NCI-H1417 (cell line): ENCODE data around the gene AHSG.

Source experiments
- DNase-seq, 3 experiments: peaks; one replicate each; lab custom pipeline; 2025; lab: John Stamatoyannopoulos, UW

The AHSG gene

DNA sequence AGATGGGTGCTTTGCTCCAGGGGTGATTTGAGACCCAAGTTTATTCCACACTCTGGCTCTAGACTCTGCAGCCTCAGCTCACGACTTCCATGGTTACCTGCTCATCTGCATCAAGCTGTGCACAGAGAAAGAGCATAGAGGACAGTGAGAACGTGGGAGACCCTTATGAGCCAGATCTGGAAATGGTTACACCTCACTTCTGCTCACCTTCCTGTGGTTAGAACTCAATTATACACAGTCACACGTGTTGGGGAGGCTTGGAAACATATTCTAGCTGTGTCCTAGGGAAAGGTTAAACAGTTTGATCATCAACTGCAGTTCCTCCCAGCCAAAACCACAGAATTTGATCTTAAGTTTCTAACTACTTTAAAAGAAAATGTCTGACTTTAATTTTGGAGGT, 29.2 kb downstream of the AHSG start:
- DNase-seq, result no peak

DNA sequence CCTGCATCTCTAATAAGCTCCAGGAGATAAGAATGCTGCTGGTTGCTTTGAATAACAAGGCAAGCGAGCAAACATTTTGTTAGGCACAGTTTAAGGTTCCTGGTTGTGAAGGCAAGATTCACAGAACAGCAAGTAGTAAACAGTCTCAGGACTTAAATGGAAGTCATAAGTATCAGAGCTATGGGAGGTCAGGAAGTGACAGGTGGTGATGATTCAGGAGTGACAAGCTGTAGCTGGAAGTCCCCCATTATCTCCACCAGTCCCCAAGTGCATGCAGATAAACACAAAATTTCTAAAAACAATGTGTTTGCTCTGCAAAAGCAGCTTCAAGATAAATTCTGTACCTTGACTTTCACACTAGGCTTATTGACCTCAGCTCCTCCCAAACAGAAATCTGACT, 30.6 kb downstream of the AHSG start:
- DNase-seq, result no peak

DNA sequence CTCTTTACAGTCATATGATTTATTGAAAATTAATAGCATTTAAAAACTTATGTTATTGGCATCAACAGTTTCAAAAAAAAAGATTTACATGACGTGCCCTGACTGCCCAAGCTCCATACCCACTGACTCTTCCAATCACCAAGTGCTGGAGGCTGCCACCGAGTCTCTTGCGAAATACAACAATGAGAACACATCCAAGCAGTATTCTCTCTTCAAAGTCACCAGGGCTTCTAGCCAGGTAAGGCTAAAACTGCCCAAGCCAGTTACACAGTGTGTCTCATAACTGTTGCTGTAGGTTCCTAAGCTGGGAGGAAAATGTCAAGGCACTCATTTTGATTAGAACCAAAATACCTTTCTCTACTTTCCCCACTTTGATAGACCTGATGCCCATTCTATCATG, 31.8 kb downstream of the AHSG start:
- DNase-seq, result no peak

DNA sequence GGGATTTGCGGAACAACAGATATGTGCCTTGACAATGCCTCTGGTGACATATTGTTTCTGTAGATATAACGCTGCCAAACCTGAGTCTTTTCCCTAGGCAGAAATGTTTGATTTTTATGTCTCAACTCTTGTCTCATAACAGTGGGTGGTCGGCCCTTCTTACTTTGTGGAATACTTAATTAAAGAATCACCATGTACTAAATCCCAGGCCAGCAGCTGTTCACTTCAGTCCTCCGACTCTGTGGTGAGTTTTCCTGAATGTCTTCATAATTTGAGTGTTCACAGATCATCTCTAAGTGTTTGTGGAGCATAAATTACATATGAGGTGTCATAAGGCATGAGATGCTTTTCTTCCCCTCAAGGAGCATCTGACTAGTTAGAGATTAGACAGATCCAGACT, 33.2 kb downstream of the AHSG start:
- no peak for DNase-seq

DNA sequence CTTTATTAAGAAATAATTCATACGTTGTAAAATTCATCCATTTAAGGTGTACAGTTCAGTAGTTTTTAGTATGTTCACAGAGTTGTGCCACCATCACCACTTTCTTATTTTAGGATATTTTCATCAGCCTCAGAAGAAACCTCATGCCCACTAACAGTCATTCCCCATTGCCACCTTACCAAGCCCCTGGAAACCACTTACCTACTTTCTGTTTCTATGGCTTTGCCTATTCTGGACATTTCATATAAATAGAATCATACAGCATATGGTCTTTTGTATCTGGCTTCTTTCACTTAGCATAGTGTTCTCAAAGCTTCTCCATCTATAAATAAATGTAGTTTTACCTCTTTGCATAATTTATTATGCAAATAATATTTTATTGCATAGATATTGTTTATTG, 34.0 kb downstream of the AHSG start:
- DNase-seq, result no peak

DNA sequence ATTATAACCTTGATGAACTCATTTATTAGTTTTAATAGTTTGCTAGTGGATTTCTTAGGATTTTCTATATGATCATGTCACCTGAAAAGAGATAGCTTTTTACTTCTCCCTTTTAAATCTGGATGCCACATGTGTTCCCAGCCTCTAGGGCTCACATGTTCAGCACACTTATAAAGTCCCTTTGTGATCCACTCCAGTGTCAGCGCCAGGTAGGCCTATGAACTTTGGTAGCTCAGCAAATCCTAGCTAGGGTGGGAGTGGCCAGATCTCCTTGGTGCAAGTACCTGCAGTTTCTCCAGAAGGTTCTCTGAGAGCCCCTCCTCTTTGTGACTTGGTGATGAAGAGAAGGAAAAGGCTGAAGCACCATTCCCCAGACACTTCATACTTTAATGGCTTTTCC, 36.0 kb downstream of the AHSG start:
- no peak for DNase-seq

DNA sequence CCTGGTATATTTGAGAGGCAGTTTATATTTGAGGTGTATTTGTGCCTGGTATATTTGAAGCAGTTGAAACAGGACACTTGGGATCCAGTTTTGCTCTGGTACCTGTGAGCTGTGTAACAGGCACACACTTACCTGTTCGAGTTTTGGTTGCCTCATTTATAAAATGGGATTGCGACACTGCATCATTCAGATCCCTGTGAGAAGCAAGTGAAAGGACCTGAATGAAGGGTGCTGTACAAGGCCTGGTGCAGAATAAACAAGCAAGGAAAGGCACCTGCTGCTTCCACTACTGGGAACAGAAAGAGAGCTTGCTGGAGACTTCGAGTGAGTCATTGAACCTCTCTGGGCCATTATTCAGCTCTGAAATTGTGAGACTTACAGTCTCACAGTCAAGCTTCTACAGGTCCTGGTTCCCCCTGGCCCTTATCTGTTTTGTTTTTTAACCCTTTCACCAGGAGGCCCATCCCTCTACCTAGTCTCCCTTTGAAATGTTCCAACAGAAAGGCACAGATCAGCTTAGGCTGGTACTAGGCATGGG, 38.9 kb downstream of the AHSG start:
- no peak for DNase-seq

DNA sequence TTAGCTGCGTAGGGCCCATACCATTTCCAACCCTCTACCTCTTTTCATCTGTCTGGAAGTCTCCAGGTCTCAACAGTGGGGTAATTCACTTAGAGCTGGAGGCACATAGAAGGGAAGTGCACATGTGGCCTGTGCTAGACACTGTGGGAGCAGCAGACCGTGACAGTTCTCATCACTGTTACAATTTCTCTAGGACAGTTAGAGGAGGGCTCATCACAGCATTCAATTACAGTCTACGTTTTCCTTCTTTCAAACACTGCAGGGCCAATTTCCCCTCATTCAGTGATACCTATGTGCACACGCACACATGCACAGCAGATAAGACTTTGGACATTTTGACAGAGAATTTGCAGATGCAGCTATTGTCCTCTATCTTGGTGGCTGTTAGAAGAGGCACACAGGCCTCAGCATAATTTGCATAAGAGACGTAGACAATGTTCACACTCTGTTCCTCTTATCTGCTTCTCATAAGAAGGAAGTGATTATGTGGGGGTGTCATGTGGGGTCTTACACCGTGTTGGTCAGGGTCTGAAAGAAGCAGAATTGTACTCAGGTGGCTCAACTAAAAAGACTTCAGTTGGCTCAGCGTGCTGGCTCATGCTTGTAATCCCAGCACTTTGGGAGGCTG, 40.3 kb downstream of the AHSG start:
- DNase-seq, result peak in 1 of 3 experiments; percentile 72

DNA sequence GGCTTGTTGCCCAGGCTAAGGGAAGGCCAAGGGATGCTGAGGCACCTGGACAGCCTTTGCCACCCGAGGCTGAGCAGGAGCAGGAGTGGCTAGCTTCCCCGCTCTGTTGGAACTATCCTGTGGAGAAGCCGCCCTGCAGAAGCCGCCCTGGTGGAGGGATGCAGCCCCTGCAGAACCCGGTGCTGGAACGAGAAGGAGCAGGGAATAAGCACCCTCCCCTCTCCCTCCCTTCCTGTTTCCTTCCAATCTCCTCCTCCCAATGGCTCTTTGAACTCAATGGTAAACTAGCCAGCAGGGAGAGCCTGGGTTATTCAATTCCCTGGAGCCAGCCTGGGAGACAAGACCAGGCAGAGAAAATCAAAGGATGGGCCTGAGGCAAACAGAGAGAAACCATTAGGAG, 41.1 kb downstream of the AHSG start:
- DNase-seq, result no peak

DNA sequence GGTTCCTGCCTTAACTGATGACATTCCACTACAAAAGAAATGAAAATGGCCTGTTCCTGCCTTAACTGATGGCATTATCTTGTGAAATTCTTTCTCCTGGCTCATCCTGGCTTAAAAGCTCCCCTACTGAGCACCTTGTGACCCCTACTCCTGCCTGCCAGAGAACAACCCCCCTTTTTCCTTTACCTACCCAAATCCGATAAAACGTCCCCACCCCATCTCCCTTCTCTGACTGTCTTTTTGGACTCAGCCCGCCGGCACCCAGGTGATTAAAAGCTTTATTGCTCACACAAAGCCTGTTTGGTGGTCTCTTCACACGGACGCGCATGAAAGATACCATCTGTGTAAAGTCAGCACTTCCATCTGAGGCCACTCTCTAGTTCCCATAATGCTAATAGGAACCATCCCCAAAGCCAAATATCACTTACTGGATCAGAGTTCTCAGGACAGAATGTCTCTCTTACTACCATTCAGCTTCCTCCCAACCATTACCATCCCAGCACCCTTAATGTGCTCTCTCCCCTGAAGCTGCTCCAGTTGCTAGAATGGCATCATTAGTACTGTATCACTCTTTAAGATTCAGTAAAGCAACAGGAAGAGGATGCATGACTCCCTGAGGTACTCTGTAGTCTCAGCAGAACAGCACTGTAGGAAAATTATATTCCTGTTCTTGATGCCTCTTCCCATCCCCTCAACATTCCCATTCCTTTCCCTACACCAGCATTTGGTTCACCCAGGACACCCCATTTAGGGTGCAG, 50.7 kb downstream of the AHSG start:
- no peak for DNase-seq

DNA sequence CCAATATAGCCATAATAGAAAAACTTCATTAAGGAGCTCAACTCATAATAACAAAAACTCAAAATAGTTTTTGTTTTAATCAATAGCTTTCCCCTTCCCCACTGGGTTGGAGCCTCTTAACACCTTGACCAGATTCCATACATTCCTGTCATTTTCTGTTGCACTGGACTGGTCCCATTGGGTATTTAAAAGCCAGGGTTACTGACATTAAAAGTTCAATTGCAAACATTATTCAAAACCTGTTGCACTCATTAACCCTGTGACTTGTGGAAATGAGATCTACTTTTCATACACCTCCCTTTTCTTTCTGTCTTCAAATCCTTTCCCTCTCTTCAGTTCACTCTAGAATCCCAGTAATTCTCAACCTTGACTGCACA, 51.2 kb downstream of the AHSG start:
- DNase-seq, result no peak

DNA sequence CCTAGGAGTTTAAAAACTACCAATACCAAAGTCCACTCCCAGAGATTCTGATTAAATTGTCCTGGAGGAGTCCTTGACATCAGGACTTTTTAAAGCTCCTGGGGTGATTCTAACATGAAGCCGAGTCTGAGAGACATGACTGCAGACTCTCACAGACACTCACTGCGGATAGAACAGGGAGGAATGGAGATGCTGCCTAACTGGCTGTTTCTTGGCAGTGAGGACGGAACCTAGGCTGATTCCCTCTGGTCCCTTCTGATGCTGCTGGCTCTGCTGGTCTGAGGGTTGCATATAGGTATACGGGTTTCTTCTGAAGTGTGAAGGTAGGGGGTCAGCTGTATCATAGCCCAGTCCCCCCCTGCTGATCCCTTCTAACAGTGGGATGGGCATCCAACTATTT, 51.6 kb downstream of the AHSG start:
- DNase-seq, result no peak

DNA sequence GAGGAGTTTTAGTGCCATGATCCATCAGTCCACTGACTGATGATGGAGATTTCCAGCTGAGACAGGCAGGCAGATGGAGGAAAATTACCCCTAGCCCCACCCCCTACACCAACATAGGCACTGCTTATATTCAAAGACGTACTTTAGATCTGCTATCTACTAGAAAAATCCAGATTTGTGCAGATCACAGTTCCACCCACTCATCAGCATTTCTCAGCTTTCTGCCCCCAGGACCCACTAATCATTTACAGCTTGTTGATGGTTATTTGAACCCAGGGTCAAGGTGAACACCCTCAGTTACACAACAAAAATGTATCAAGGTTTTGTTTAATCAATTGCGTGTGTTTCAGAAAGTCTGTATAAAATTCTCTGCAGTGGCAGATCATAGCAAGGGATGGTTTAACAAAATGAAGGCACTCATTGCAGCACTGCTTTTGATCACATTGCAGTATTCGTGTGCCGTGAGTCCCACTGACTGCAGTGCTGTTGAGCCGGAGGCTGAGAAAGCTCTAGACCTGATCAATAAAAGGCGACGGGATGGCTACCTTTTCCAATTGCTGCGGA, 52.8 kb downstream of the AHSG start, which contains the start of gene HRG:
Gene HRG, plus strand, starts transcription at position 390 of the 564 bp plus-strand sequence. Its CDS starts 18 bp downstream, at position 408.
- DNase-seq, result no peak

DNA sequence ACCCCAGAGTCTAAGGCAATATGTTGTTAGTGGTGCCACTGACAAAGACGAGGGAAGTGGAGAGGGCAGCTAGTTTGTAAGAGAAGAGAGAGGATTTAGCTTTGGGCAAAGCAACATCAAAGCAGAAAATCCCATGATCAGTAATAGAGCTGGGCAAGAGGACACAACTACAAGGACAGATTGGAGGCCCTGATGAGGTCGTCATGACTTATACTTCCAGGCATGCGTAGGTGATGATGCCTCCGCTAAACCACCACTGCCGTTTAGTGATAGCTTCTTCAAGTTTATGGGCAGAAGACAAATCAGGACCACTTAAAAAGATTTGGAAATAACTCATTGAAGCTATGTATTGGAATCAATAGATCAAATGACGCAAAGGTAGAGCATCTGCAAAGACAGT, 55.6 kb downstream of the AHSG start:
- DNase-seq, result no peak

DNA sequence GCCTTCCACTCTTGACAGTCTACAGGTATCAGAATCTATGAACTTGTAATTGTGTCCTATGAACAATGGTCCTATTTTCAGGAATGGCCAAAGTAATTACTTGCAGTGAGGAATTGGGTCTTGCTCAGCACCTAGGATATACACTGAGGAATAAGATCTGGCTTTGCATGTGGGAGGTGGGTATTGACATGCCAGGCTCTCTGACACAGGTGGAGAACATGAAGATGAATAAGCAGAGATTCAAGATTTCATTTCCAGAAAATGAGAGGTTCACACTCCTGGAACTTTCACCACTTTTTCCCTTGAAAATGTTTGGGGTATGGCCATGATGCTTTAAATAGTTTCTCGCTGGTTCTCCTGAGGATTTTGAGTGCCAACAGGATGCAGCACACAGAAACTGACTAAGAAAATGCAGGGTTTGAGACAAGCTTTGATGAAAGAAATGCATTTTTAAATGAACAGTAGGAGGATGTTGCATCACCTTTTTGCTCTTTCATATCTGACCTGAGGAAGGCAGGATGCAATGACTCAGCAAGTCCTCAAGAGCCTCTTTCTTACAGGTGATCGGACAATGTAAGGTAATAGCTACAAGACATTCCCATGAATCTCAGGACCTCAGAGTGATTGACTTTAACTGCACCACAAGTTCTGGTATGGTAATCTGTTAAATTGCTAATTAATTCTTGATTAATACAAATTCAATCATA, 56.7 kb downstream of the AHSG start:
- DNase-seq, result no peak

DNA sequence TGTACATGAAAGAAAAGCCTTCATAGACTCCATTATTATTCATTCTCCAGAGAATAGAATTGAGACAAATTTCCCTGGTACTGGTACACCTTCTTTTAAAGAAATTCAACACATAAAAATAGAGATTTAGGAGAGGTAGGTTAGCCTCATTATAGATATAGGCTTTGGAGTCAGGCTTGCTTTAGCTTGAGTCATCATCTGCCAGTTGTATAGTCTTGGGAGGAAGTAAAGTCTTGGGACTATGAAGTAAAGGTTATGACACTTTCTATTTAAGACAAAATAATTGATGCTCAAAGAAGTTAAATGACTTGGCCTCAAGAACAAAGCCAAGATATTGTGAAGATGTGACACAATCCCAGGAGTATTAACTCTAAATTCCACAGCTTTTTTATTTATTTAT, 57.3 kb downstream of the AHSG start:
- DNase-seq, result no peak
